H1 (cell line): ENCODE data around the gene RBM26. TPM values are rescaled to one million over a fixed set of nuclear protein-coding genes. Genes with fewer than 3 reads are reported as not detected.

ENCODE experiments used
- BRCA1 ChIP-seq: IDR thresholded peaks from 2 replicates; pipeline ENCODE4 v1.6.1; 2012; ENCODE audit warnings: low read depth, low read length, improper control_type of control experiment
- EZH2 ChIP-seq: fragments of 200-600 bp; sonication (generic); IDR thresholded peaks from 2 replicates; pipeline ENCODE4 v1.7.1; 2012; ENCODE audit warnings: low read depth, mild to moderate bottlenecking, moderate library complexity, low read length, inconsistent platforms; ENCODE audit not compliant: severe bottlenecking
- KDM1A ChIP-seq: fragments of 200-600, 300-600 bp; sonication (generic); IDR thresholded peaks from 2 replicates; pipeline ENCODE4 v1.7.1; 2016; ENCODE audit warnings: mild to moderate bottlenecking, low read length, borderline replicate concordance
- KDM4A ChIP-seq: IDR thresholded peaks from one replicate; pipeline ENCODE4 v1.7.1; 2012; ENCODE audit warnings: low read depth, mild to moderate bottlenecking, moderate library complexity, low read length, inconsistent platforms; ENCODE audit not compliant: severe bottlenecking
- RNF2 ChIP-seq: fragments of 200-900, 300-1000 bp; sonication (generic); IDR thresholded peaks from 2 replicates; pipeline ENCODE4 v1.7.1; 2016; ENCODE audit warnings: borderline replicate concordance, low read depth, mild to moderate bottlenecking, antibody characterized with exemption, low read length; ENCODE audit not compliant: poor library complexity, severe bottlenecking; ENCODE audit errors: missing control alignments
- SIX5 ChIP-seq: IDR thresholded peaks from 2 replicates; pipeline ENCODE4 v1.6.1; 2011; ENCODE audit warnings: mild to moderate bottlenecking, low read depth, low read length
- SRF ChIP-seq: IDR thresholded peaks from 2 replicates; pipeline ENCODE4 v1.6.1; 2011; ENCODE audit warnings: mild to moderate bottlenecking, low read depth, low read length, moderate library complexity
- TCF12 ChIP-seq: IDR thresholded peaks from 2 replicates; pipeline ENCODE4 v1.6.1; 2011; ENCODE audit warnings: low read depth, mild to moderate bottlenecking, low read length
- TEAD4 ChIP-seq: IDR thresholded peaks from 2 replicates; pipeline ENCODE4 v1.6.1; 2012; ENCODE audit warnings: low read depth, low read length, inconsistent platforms, mixed read lengths
- polyA plus RNA-seq, 7 experiments: library from polyadenylated mRNA; depleted of rRNA in 3 of 7; stranded (reverse) in 5 of 7; unstranded in 2 of 7; fragments of >200 nt in 5 of 7; fragments of 200-250 nt in 2 of 7; gene quantifications; 1 replicate in 5 of 7; 2 replicates in 1 of 7; 4 replicates in 1 of 7; pipeline versions ENCODE4 v1.2.1 to v1.2.3, GENCODE V29; 2011 to 2013; ENCODE audit warnings: missing spikeins in 2 of 7, mixed read lengths in 2 of 7
- total RNA-seq: library from RNA; stranded (reverse); fragmentation: NEBNext Ultra II Directional; extraction: Animal tissue kit (Norgen Biotek cat#: 25700); gene quantifications from 2 replicates; pipeline ENCODE4 v1.2.1, GENCODE V29; 2021
- TF ChIP-seq, protein P1 (sequence below): fragments of 300-600 bp; sonication (generic); IDR thresholded peaks from 2 replicates; pipeline ENCODE4 v1.7.1; 2012; ENCODE audit warnings: low read length, moderate library complexity, mild to moderate bottlenecking, inconsistent platforms; ENCODE audit not compliant: insufficient replicate concordance
- TF ChIP-seq, protein P2 (sequence below): IDR thresholded peaks from 2 replicates; pipeline ENCODE4 v1.6.1; 2011; ENCODE audit warnings: low read depth, mild to moderate bottlenecking, low read length; ENCODE audit not compliant: insufficient read depth

The RBM26 gene
- total and polyA plus RNA-seq, 2 of the 8 experiments (the other 6 are each of a cell fraction or from before 2014, with no cell fraction given), result 20.3 to 65.5 TPM

DNA sequence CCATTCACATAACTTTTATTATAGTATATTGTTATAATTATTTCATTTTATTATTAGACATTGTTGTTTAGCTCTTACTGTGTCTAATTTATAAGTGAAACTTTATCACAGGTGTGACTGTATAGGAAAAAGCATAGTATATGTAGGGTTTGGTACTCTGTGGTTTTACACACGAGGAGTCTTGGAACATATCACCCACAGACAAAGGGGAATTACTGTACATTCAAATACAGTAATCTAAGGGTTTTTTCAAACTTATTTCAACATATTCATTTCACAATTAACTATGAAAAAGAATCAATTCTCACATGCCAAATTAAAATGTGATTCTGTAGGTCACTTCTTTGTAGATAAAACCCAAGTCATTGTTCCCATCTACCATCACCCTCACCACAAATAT, 46.0 kb downstream of the RBM26 start (continued):
- TF ChIP-seq, protein P1, sequence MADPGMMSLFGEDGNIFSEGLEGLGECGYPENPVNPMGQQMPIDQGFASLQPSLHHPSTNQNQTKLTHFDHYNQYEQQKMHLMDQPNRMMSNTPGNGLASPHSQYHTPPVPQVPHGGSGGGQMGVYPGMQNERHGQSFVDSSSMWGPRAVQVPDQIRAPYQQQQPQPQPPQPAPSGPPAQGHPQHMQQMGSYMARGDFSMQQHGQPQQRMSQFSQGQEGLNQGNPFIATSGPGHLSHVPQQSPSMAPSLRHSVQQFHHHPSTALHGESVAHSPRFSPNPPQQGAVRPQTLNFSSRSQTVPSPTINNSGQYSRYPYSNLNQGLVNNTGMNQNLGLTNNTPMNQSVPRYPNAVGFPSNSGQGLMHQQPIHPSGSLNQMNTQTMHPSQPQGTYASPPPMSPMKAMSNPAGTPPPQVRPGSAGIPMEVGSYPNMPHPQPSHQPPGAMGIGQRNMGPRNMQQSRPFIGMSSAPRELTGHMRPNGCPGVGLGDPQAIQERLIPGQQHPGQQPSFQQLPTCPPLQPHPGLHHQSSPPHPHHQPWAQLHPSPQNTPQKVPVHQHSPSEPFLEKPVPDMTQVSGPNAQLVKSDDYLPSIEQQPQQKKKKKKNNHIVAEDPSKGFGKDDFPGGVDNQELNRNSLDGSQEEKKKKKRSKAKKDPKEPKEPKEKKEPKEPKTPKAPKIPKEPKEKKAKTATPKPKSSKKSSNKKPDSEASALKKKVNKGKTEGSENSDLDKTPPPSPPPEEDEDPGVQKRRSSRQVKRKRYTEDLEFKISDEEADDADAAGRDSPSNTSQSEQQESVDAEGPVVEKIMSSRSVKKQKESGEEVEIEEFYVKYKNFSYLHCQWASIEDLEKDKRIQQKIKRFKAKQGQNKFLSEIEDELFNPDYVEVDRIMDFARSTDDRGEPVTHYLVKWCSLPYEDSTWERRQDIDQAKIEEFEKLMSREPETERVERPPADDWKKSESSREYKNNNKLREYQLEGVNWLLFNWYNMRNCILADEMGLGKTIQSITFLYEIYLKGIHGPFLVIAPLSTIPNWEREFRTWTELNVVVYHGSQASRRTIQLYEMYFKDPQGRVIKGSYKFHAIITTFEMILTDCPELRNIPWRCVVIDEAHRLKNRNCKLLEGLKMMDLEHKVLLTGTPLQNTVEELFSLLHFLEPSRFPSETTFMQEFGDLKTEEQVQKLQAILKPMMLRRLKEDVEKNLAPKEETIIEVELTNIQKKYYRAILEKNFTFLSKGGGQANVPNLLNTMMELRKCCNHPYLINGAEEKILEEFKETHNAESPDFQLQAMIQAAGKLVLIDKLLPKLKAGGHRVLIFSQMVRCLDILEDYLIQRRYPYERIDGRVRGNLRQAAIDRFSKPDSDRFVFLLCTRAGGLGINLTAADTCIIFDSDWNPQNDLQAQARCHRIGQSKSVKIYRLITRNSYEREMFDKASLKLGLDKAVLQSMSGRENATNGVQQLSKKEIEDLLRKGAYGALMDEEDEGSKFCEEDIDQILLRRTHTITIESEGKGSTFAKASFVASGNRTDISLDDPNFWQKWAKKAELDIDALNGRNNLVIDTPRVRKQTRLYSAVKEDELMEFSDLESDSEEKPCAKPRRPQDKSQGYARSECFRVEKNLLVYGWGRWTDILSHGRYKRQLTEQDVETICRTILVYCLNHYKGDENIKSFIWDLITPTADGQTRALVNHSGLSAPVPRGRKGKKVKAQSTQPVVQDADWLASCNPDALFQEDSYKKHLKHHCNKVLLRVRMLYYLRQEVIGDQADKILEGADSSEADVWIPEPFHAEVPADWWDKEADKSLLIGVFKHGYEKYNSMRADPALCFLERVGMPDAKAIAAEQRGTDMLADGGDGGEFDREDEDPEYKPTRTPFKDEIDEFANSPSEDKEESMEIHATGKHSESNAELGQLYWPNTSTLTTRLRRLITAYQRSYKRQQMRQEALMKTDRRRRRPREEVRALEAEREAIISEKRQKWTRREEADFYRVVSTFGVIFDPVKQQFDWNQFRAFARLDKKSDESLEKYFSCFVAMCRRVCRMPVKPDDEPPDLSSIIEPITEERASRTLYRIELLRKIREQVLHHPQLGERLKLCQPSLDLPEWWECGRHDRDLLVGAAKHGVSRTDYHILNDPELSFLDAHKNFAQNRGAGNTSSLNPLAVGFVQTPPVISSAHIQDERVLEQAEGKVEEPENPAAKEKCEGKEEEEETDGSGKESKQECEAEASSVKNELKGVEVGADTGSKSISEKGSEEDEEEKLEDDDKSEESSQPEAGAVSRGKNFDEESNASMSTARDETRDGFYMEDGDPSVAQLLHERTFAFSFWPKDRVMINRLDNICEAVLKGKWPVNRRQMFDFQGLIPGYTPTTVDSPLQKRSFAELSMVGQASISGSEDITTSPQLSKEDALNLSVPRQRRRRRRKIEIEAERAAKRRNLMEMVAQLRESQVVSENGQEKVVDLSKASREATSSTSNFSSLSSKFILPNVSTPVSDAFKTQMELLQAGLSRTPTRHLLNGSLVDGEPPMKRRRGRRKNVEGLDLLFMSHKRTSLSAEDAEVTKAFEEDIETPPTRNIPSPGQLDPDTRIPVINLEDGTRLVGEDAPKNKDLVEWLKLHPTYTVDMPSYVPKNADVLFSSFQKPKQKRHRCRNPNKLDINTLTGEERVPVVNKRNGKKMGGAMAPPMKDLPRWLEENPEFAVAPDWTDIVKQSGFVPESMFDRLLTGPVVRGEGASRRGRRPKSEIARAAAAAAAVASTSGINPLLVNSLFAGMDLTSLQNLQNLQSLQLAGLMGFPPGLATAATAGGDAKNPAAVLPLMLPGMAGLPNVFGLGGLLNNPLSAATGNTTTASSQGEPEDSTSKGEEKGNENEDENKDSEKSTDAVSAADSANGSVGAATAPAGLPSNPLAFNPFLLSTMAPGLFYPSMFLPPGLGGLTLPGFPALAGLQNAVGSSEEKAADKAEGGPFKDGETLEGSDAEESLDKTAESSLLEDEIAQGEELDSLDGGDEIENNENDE, result no peak
- TF ChIP-seq SRF, result no peak
- no peak for TF ChIP-seq KDM4A
- TF ChIP-seq, protein P2, sequence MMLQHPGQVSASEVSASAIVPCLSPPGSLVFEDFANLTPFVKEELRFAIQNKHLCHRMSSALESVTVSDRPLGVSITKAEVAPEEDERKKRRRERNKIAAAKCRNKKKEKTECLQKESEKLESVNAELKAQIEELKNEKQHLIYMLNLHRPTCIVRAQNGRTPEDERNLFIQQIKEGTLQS, result no peak
- TF ChIP-seq RNF2, result no peak
- no peak for TF ChIP-seq BRCA1
- TF ChIP-seq TEAD4, result no peak
- no peak for TF ChIP-seq EZH2
- no peak for TF ChIP-seq SIX5
- no peak for TF ChIP-seq KDM1A
- no peak for TF ChIP-seq TCF12
